Upper lobe of right lung (tissue), 1 donor: Measurements from ENCODE around the gene SMOC1. TPM values are rescaled to one million over a fixed set of nuclear protein-coding genes. Genes with fewer than 3 reads are reported as not detected.

Source experiments
- ATAC-seq: fragments of 200-7000 bp; cut with Tn5 transposase; one replicate; pipeline ENCODE4 v1.9.1; 2020; ENCODE audit warnings: mild to moderate bottlenecking, moderate library complexity
- DNase-seq: peaks from one replicate; pipeline ENCODE4 v3.0.0-alpha.2; 2020
- H3K27ac ChIP-seq: fragments of 200-600 bp; one replicate; pipeline ENCODE4 v1.8.0; 2022
- H3K27me3 ChIP-seq: fragments of 200-600 bp; one replicate; pipeline ENCODE4 v1.8.0; 2022; ENCODE audit warnings: mild to moderate bottlenecking
- H3K36me3 ChIP-seq: fragments of 200-600 bp; one replicate; pipeline ENCODE4 v1.8.0; 2022
- H3K4me1 ChIP-seq: fragments of 200-600 bp; one replicate; pipeline ENCODE4 v1.8.0; 2022
- H3K4me3 ChIP-seq: fragments of 200-600 bp; one replicate; pipeline ENCODE4 v1.8.0; 2022; ENCODE audit warnings: mild to moderate bottlenecking
- H3K9me3 ChIP-seq: fragments of 200-600 bp; one replicate; pipeline ENCODE4 v1.8.0; 2022
- CTCF ChIP-seq: fragments of 200-600 bp; IDR thresholded peaks from one replicate; pipeline ENCODE4 v1.8.0; 2022; ENCODE audit warnings: antibody characterized with exemption
- intact Hi-C: fragments of 100-400 bp; cut with DNase I; formaldehyde crosslinking; loops from one replicate; pipeline ENCODE4 v1.11.0; 2022
- total RNA-seq: library from RNA; stranded (reverse); fragmentation: NEBNext Ultra II Directional; extraction: Animal tissue kit (Norgen Biotek cat#: 25700); gene quantifications from one replicate; pipeline ENCODE4 v1.2.1, GENCODE V29; 2021
- donor health status: DM: no; HTN: yes; CAD: no; lungs with severe emphysema.

SMOC1 gene
- total RNA-seq, 1 donor from 2014 or later: 1.1 TPM

GRCh38 chr14:69844171-69844570 lies 35.0 kb upstream of the SMOC1 start:
- Histone ChIP-seq H3K27ac (no peak overlapping the region), H3K9me3 (no peaks in the 10 kb centered on the region), H3K4me3 (no peak overlapping the region), H3K27me3 (peaks cover 15% of the 10 kb centered on the region), H3K36me3 (no peaks in the 10 kb centered on the region), H3K4me1 (no peaks in the 10 kb centered on the region)
- intact Hi-C loops: no loop called here
- DNase-seq (no peak), ATAC-seq (no peak)
- no peak for TF ChIP-seq CTCF

- Histone ChIP-seq H3K27ac (no peak overlapping the region), H3K4me1 (no peaks in the 10 kb centered on the region), H3K9me3 (no peaks in the 10 kb centered on the region), H3K4me3 (no peak overlapping the region), H3K36me3 (no peaks in the 10 kb centered on the region), H3K27me3 (peaks cover 15% of the 10 kb centered on the region)
- no peak for TF ChIP-seq CTCF
- no peak for DNase-seq
- intact Hi-C loops: no loop called here
- ATAC-seq: no peak
Observed at GRCh38 chr14:69845050-69845581, 34.1 kb upstream of the SMOC1 start.

GRCh38 chr14:69845787-69846186 lies 33.4 kb upstream of the SMOC1 start:
- no peak overlapping the region for H3K27ac ChIP-seq

GRCh38 chr14:69848156-69848555 lies 31.1 kb upstream of the SMOC1 start:
- no peaks in the 10 kb centered on the region for H3K4me1 ChIP-seq
- DNase-seq (no peak), ATAC-seq (no peak)
- no peak overlapping the region for H3K4me3 ChIP-seq
- no peaks in the 10 kb centered on the region for H3K9me3 ChIP-seq
- H3K36me3 ChIP-seq: no peaks in the 10 kb centered on the region
- no peak overlapping the region for H3K27ac ChIP-seq
- TF ChIP-seq CTCF: no peak
- H3K27me3 ChIP-seq: peaks cover 7% of the 10 kb centered on the region
- intact Hi-C loops: no loop called here

More at GRCh38 chr14:69845787-69846186, 33.4 kb upstream of the SMOC1 start:
- H3K4me3 ChIP-seq: no peak overlapping the region
- no peak for ATAC-seq
- H3K4me1 ChIP-seq: no peaks in the 10 kb centered on the region
- intact Hi-C loops: no loop called here
- TF ChIP-seq CTCF: no peak
- DNase-seq: no peak
- no peaks in the 10 kb centered on the region for H3K9me3 ChIP-seq
- H3K27me3 ChIP-seq: peaks cover 15% of the 10 kb centered on the region
- H3K36me3 ChIP-seq: no peaks in the 10 kb centered on the region

- Histone ChIP-seq H3K4me3 (no peak overlapping the region), H3K27ac (no peak overlapping the region), H3K4me1 (no peaks in the 10 kb centered on the region), H3K9me3 (no peaks in the 10 kb centered on the region), H3K36me3 (no peaks in the 10 kb centered on the region), H3K27me3 (peaks cover 7% of the 10 kb centered on the region)
- intact Hi-C loops: no loop called here
- ATAC-seq (no peak), DNase-seq (no peak)
- TF ChIP-seq CTCF: no peak
Observed at GRCh38 chr14:69848903-69849391, 30.3 kb upstream of the SMOC1 start.
